ENCODE measurements around the gene FCER2.

FCER2 gene

GRCh38 chr19:7661744-7662538 lies 40.0 kb downstream of the FCER2 start:
- no peaks in the 10 kb centered on the region for H3K4me1 ChIP-seq (ENCODE audit: control insufficient read depth, insufficient read depth, low read length)
- no CpG with 5 or more reads among the region's 8 CpGs for WGBS (ENCODE audit: insufficient coverage, insufficient read length)

DNA sequence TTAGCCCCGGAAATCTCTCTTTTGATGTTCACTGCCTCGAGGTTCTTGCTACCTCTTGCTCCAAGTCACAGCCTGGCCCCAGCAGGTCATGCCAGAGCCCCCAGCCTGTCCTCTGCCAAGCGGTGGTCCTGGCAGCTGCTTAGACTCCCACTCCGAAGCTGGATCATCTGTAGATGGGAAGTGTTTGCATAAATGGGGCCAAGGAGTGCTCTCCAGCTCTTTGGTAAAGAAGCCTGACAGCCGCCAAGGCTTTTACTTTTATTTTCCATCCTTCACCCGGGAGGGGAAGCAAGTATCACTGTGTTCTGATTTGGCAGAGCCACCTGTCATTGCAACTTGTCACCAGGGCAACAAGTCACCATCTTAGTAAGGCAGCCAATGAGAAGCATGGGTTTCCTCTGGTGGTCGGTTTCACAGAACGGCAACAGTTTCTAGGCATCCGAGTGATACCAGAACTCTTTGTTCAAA lies 43.7 kb downstream of the FCER2 start:
- WGBS (ENCODE audit: insufficient coverage, insufficient read length), result no CpG with 5 or more reads among the region's 9 CpGs
- H3K9me3 ChIP-seq (ENCODE audit: control insufficient read depth, insufficient read depth, low read length), result no peaks in the 10 kb centered on the region
- H3K27me3 ChIP-seq (ENCODE audit: control insufficient read depth, insufficient read depth, low read length), result peaks cover under 1% of the 10 kb centered on the region; the same call in 1 of the 2 replicates
- H3K4me1 ChIP-seq (ENCODE audit: control insufficient read depth, insufficient read depth, low read length), result no peaks in the 10 kb centered on the region
- no peaks in the 10 kb centered on the region for H3K36me3 ChIP-seq (ENCODE audit: control insufficient read depth, insufficient read depth, low read length)
- no peak overlapping the region for H3K27ac ChIP-seq (ENCODE audit: low read length)
- DNase-seq (ENCODE audit: low read depth, low spot score), result no peak
- H3K4me3 ChIP-seq (ENCODE audit: low read length), result no peak overlapping the region

More at GRCh38 chr19:7661744-7662538, 40.0 kb downstream of the FCER2 start:
- Histone ChIP-seq H3K4me3 (ENCODE audit: low read length) (no peak overlapping the region), H3K36me3 (ENCODE audit: control insufficient read depth, insufficient read depth, low read length) (no peaks in the 10 kb centered on the region), H3K27me3 (ENCODE audit: control insufficient read depth, insufficient read depth, low read length) (no peaks in the 10 kb centered on the region), H3K27ac (ENCODE audit: low read length) (no peak overlapping the region), H3K9me3 (ENCODE audit: control insufficient read depth, insufficient read depth, low read length) (no peaks in the 10 kb centered on the region)
- DNase-seq (ENCODE audit: low read depth, low spot score), result no peak

DNA sequence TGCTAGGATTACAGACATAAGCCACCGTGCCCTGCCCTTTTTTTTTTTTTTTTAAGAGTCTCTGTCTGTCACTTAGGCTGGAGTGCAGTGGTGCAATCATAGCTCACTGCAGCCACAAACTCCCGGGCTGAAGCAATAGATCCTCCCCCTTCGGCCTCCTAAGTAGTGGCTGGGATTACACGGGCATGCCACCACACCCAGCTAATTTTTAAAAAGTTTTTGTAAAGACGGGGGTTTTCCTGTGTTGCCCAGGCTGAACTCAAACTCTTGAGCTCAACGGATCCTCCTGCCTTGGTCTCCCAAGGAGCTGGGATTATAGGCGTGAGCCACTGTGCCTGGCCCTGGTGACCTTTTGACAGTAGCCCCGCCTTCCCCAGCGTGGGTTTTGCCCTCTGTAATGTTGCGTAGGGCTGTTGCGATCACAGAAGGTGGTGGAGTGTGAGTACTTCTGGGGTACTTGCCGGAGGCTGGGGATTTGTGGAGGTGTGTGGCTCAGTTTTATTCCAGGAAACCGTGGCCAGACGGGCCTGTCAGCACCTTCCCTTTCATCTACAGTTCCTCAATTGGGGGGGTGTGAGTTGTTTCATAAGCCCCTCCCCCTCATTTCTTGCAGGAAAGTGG lies 44.7 kb downstream of the FCER2 start:
- Histone ChIP-seq H3K36me3 (ENCODE audit: control insufficient read depth, insufficient read depth, low read length) (no peaks in the 10 kb centered on the region), H3K4me3 (ENCODE audit: low read length) (no peak overlapping the region), H3K9me3 (ENCODE audit: control insufficient read depth, insufficient read depth, low read length) (no peaks in the 10 kb centered on the region), H3K27ac (ENCODE audit: low read length) (no peak overlapping the region), H3K27me3 (ENCODE audit: control insufficient read depth, insufficient read depth, low read length) (peaks cover 6% of the 10 kb centered on the region), H3K4me1 (ENCODE audit: control insufficient read depth, insufficient read depth, low read length) (no peaks in the 10 kb centered on the region)
- WGBS (ENCODE audit: insufficient coverage, insufficient read length), result no CpG with 5 or more reads among the region's 14 CpGs
- DNase-seq (ENCODE audit: low read depth, low spot score), result no peak

DNA sequence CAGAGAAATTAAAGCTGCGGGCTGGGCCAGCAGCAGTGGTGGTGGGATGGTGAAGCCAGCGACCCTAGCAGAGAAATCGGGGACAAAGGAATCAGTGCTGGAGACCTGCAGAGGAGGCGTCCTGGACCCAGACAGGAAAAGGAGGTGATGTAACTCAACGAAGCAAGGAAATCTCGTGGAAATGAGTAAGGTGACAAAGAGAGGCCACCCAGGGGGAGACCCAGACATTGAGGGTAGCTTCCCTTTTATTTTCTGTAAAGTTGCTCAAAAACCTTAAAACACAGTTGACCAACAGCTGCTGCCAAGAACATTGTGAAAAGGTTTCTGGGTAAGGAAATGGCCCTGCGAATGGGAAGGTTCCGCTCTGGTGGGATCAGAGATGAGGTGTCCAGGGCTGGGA lies 46.4 kb downstream of the FCER2 start:
- Histone ChIP-seq H3K27ac (ENCODE audit: low read length) (no peak overlapping the region), H3K27me3 (ENCODE audit: control insufficient read depth, insufficient read depth, low read length) (peaks cover 7% of the 10 kb centered on the region)

GRCh38 chr19:7654401-7654800 lies 47.5 kb downstream of the FCER2 start:
- Histone ChIP-seq H3K27ac (ENCODE audit: low read length) (no peak overlapping the region), H3K27me3 (ENCODE audit: control insufficient read depth, insufficient read depth, low read length) (peaks cover 7% of the 10 kb centered on the region), H3K36me3 (ENCODE audit: control insufficient read depth, insufficient read depth, low read length) (no peaks in the 10 kb centered on the region), H3K4me1 (ENCODE audit: control insufficient read depth, insufficient read depth, low read length) (no peaks in the 10 kb centered on the region), H3K4me3 (ENCODE audit: low read length) (no peak overlapping the region), H3K9me3 (ENCODE audit: control insufficient read depth, insufficient read depth, low read length) (no peaks in the 10 kb centered on the region)
- DNase-seq (ENCODE audit: low read depth, low spot score), result no peak
- WGBS (ENCODE audit: insufficient coverage, insufficient read length), result no CpG with 5 or more reads among the region's 8 CpGs

More for the DNA sequence above, 46.4 kb downstream of the FCER2 start:
- H3K36me3 ChIP-seq (ENCODE audit: control insufficient read depth, insufficient read depth, low read length), result no peaks in the 10 kb centered on the region
- H3K4me1 ChIP-seq (ENCODE audit: control insufficient read depth, insufficient read depth, low read length), result no peaks in the 10 kb centered on the region
- H3K4me3 ChIP-seq (ENCODE audit: low read length), result no peak overlapping the region
- no peak for DNase-seq (ENCODE audit: low read depth, low spot score)
- H3K9me3 ChIP-seq (ENCODE audit: control insufficient read depth, insufficient read depth, low read length), result no peaks in the 10 kb centered on the region
- WGBS (ENCODE audit: insufficient coverage, insufficient read length), result no CpG with 5 or more reads among the region's 8 CpGs

- no peak overlapping the region for H3K4me3 ChIP-seq (ENCODE audit: low read length)
- no peak for DNase-seq (ENCODE audit: low read depth, low spot score)
- H3K27me3 ChIP-seq (ENCODE audit: control insufficient read depth, insufficient read depth, low read length), result peaks cover 7% of the 10 kb centered on the region
- H3K27ac ChIP-seq (ENCODE audit: low read length), result no peak overlapping the region
- no CpG with 5 or more reads among the region's 28 CpGs for WGBS (ENCODE audit: insufficient coverage, insufficient read length)
- no peaks in the 10 kb centered on the region; the same call in 1 of the 2 replicates for H3K36me3 ChIP-seq (ENCODE audit: control insufficient read depth, insufficient read depth, low read length)
- no peaks in the 10 kb centered on the region for H3K9me3 ChIP-seq (ENCODE audit: control insufficient read depth, insufficient read depth, low read length)
- no peaks in the 10 kb centered on the region for H3K4me1 ChIP-seq (ENCODE audit: control insufficient read depth, insufficient read depth, low read length)
Observed at GRCh38 chr19:7652061-7652641, 49.8 kb downstream of the FCER2 start.

DNA sequence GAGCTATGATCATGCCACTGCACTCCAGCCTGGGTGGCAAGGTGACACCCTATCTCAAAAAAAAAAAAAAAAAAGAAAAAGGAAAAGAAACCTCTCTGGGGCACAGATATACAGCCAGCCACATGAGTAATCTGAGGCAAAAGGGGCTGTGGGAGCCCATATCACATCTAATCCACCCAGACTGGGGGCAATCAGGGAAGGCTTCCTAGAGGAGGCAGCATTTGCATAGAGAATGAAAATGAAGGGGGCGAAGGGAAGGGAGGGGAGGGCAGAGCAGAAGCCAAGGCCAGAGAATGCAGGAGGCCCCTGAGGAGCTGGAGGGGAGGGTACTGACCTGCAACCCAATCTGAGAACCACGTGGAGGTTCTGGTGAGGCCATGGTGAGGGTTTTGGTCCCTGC lies 51.8 kb downstream of the FCER2 start:
- Histone ChIP-seq H3K36me3 (ENCODE audit: control insufficient read depth, insufficient read depth, low read length) (peaks cover 2% of the 10 kb centered on the region; the same call in 1 of the 2 replicates), H3K9me3 (ENCODE audit: control insufficient read depth, insufficient read depth, low read length) (no peaks in the 10 kb centered on the region), H3K4me1 (ENCODE audit: control insufficient read depth, insufficient read depth, low read length) (no peaks in the 10 kb centered on the region), H3K27me3 (ENCODE audit: control insufficient read depth, insufficient read depth, low read length) (peaks cover 7% of the 10 kb centered on the region), H3K4me3 (ENCODE audit: low read length) (no peak overlapping the region), H3K27ac (ENCODE audit: low read length) (no peak overlapping the region)
- no CpG with 5 or more reads among the region's 2 CpGs for WGBS (ENCODE audit: insufficient coverage, insufficient read length)
- DNase-seq (ENCODE audit: low read depth, low spot score), result no peak

- Histone ChIP-seq H3K9me3 (ENCODE audit: control insufficient read depth, insufficient read depth, low read length) (no peaks in the 10 kb centered on the region), H3K36me3 (ENCODE audit: control insufficient read depth, insufficient read depth, low read length) (peaks cover 2% of the 10 kb centered on the region; the same call in 1 of the 2 replicates), H3K27ac (ENCODE audit: low read length) (no peak overlapping the region), H3K4me1 (ENCODE audit: control insufficient read depth, insufficient read depth, low read length) (no peaks in the 10 kb centered on the region), H3K4me3 (ENCODE audit: low read length) (no peak overlapping the region), H3K27me3 (ENCODE audit: control insufficient read depth, insufficient read depth, low read length) (peaks cover 7% of the 10 kb centered on the region)
- WGBS (ENCODE audit: insufficient coverage, insufficient read length), result no CpG with 5 or more reads among the region's 15 CpGs
- DNase-seq (ENCODE audit: low read depth, low spot score), result no peak
Observed at GRCh38 chr19:7648265-7649014, 53.5 kb downstream of the FCER2 start.

DNA sequence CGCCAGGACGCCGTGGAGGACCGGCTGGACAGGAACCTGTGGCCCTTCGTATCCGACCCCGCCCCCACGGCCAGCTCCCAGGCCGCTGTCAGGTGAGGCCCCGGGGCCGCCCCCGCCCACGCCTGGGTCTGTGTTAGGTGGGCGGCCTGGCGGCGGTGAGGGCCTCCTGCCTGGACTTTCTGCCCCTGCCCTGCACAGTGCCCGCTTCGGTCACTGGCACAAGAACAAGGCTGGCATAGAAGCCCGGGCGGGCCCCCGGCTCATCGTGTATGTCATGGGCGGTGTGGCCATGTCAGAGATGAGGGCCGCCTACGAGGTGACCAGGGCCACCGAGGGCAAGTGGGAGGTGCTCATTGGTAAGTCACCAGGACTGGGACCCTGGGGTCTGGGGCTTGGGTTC lies 54.8 kb downstream of the FCER2 start:
- Histone ChIP-seq H3K9me3 (ENCODE audit: control insufficient read depth, insufficient read depth, low read length) (no peaks in the 10 kb centered on the region), H3K4me3 (ENCODE audit: low read length) (no peak overlapping the region), H3K27ac (ENCODE audit: low read length) (no peak overlapping the region), H3K4me1 (ENCODE audit: control insufficient read depth, insufficient read depth, low read length) (no peaks in the 10 kb centered on the region), H3K36me3 (ENCODE audit: control insufficient read depth, insufficient read depth, low read length) (peaks cover 2% of the 10 kb centered on the region; the same call in 1 of the 2 replicates), H3K27me3 (ENCODE audit: control insufficient read depth, insufficient read depth, low read length) (0 out of 2 replicates have a peak, but pooled peaks cover 2% of the 10 kb centered on the region)
- DNase-seq (ENCODE audit: low read depth, low spot score), result no peak
- no CpG with 5 or more reads among the region's 26 CpGs for WGBS (ENCODE audit: insufficient coverage, insufficient read length)

DNA sequence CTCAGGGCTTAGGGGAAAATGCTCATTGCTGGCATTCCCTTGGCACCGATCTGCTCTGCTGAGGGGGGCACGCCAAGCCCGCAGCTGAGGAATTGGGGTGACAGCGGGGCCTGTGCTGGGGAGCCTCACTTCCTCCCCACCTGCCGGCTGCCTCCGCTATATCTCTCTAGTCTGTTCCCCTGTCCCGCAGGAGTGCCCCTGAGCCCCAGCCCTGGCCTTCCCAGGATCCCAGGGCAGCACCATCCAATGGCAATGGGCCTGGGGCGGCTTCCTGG lies 55.6 kb downstream of the FCER2 start:
- Histone ChIP-seq H3K27ac (ENCODE audit: low read length) (no peak overlapping the region), H3K4me3 (ENCODE audit: low read length) (no peak overlapping the region), H3K36me3 (ENCODE audit: control insufficient read depth, insufficient read depth, low read length) (peaks cover 2% of the 10 kb centered on the region; the same call in 1 of the 2 replicates), H3K4me1 (ENCODE audit: control insufficient read depth, insufficient read depth, low read length) (no peaks in the 10 kb centered on the region), H3K27me3 (ENCODE audit: control insufficient read depth, insufficient read depth, low read length) (0 out of 2 replicates have a peak, but pooled peaks cover 2% of the 10 kb centered on the region), H3K9me3 (ENCODE audit: control insufficient read depth, insufficient read depth, low read length) (no peaks in the 10 kb centered on the region)
- WGBS (ENCODE audit: insufficient coverage, insufficient read length), result no CpG with 5 or more reads among the region's 8 CpGs
- DNase-seq (ENCODE audit: low read depth, low spot score), result no peak

Measured in iPS DF 6.9 (cell line).